NT2/D1 (cell line): ENCODE results near the gene SPECC1L.

Source experiments
- DNase-seq: peaks from one replicate; pipeline ENCODE4 v3.0.0-alpha.2; 2011; ENCODE audit warnings: low read depth, low spot score
- H3K27me3 ChIP-seq: 2 replicates; pipeline ENCODE4 v1.6.0; 2011; ENCODE audit warnings: mild to moderate bottlenecking; ENCODE audit not compliant: insufficient read length, insufficient read depth
- H3K36me3 ChIP-seq: 2 replicates; pipeline ENCODE4 v1.6.1; 2011; ENCODE audit warnings: mild to moderate bottlenecking, low read length, mixed read lengths; ENCODE audit not compliant: insufficient read depth, insufficient read length
- H3K4me1 ChIP-seq: 2 replicates; pipeline ENCODE4 v1.5.1; 2011; ENCODE audit not compliant: insufficient read depth, insufficient read length
- H3K4me3 ChIP-seq: 2 replicates; pipeline ENCODE4 v1.5.1; 2011; ENCODE audit warnings: low read depth; ENCODE audit not compliant: insufficient read length
- H3K9ac ChIP-seq: 2 replicates; pipeline ENCODE4 v1.6.0; 2011; ENCODE audit warnings: low read depth; ENCODE audit not compliant: insufficient read length
- H3K9me3 ChIP-seq: 2 replicates; pipeline ENCODE4 v1.5.1; 2011; ENCODE audit warnings: mild to moderate bottlenecking, low read length; ENCODE audit not compliant: insufficient read depth
- SUZ12 ChIP-seq: IDR thresholded peaks from 2 replicates; pipeline ENCODE4 v1.6.1; 2011; ENCODE audit not compliant: insufficient read length, insufficient read depth; ENCODE audit errors: extremely low read depth
- YY1 ChIP-seq: IDR thresholded peaks from 2 replicates; pipeline ENCODE4 v1.6.1; 2011; ENCODE audit not compliant: insufficient read length, insufficient read depth
- ZNF274 ChIP-seq: IDR thresholded peaks from 2 replicates; pipeline ENCODE4 v1.6.1; 2011; ENCODE audit warnings: mild to moderate bottlenecking, low read depth, low read length

Gene SPECC1L

DNA sequence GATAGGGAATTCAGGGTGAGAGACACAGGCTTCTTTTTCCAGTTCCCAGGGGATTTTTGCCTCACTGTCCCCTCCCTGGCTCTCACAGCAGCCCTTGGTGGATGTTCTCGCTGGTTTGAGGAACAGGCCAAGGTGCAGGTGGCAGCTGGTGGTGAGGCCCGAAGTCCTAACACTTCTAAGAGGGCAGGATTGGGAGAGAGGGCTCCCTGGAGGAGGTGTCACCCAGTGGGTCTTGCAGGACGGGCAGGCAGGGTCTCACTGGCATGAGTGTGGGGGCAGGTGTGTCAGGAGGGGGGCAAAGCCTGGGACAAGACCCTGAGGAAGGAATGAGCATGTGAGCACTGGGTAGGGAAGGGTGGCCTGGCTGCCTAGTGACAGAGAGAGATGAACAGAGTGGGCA is 165.9 kb downstream of the SPECC1L start:
- no peak for DNase-seq
- peaks cover 13% of the 10 kb centered on the region for H3K36me3 ChIP-seq
- H3K9ac ChIP-seq = no peak overlapping the region
- no peak overlapping the region for H3K4me3 ChIP-seq
- peaks cover 4% of the 10 kb centered on the region for H3K4me1 ChIP-seq
- no peaks in the 10 kb centered on the region for H3K9me3 ChIP-seq
- TF ChIP-seq ZNF274 (no peak), SUZ12 (no peak), YY1 (no peak)
- H3K27me3 ChIP-seq = no peaks in the 10 kb centered on the region

DNA sequence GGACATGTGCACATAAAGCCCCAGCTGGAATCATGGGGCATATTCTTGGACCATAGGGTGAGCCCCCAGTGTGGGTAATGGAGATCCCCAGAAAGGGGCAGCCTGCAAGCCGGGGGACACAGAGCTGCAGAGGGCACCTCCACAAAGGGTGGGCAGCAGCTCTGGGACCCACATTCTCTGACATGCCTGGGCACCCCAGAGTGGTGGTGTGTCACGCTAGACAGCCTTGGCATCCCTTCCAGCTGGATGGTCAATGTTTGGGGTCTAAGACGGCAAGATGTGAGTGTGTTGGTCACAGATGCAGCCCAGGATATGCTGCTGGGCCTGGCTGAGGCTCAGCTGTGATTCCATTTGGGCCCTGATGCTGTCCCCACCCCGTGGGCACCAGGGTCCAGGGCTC is 166.5 kb downstream of the SPECC1L start:
- peaks cover 5% of the 10 kb centered on the region for H3K4me1 ChIP-seq
- TF ChIP-seq ZNF274 (no peak), SUZ12 (no peak), YY1 (no peak)
- H3K4me3 ChIP-seq = no peak overlapping the region
- H3K9me3 ChIP-seq = no peaks in the 10 kb centered on the region
- H3K9ac ChIP-seq = no peak overlapping the region
- H3K27me3 ChIP-seq = no peaks in the 10 kb centered on the region
- DNase-seq = no peak
- peaks cover 17% of the 10 kb centered on the region for H3K36me3 ChIP-seq

DNA sequence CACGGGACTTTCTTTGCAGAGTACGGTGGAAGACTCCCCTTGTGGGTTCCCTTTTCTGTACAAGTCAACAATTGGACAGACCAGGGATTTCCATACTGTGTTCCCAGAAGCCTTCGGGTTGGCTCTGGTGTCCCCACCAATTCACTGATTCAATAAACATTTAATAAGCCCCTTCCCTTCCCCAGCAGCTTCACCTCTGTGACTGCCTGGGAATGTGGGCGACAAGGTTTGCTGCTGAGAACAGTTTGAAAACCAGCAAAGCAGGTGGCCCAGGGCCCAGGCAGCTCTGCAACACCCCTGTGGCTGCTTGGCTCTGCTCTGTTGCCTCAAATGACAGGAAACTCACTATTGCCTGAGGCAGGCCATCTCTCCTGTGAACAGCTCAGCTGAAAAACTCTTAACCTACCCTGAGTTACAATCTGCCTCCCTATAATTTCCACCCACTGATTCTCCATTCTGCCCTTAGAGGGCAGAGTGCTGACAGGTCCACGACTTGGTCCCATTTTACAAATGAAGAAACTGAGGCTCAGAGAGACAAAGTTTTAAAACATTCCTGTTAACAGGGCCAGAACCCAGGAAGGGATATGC is 167.2 kb downstream of the SPECC1L start:
- H3K4me1 ChIP-seq = peaks cover 6% of the 10 kb centered on the region
- no peak overlapping the region for H3K4me3 ChIP-seq
- TF ChIP-seq ZNF274 (no peak), YY1 (no peak), SUZ12 (no peak)
- H3K9me3 ChIP-seq = no peaks in the 10 kb centered on the region
- no peak for DNase-seq
- no peaks in the 10 kb centered on the region for H3K27me3 ChIP-seq
- H3K36me3 ChIP-seq = peaks cover 19% of the 10 kb centered on the region
- no peak overlapping the region for H3K9ac ChIP-seq

DNA sequence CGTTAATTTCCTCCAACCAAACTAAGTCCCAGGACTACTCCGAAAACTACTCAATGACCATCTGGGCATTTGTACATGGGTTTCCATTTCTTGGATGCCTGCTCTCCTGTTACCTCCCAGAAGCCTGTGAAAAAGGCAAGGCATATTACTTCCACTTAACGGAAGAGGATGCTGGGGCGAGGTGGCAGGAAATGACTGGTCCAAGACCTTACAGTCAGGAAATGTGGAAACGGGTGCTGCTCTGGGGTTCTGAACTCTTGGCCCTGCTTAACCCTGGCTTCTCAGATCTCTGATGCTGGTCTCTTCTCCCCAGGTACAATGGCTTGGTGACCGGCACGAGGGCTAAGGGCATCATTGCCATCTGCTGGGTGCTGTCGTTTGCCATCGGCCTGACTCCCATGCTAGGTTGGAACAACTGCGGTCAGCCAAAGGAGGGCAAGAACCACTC is 169.7 kb downstream of the SPECC1L start:
- TF ChIP-seq ZNF274 (no peak), SUZ12 (no peak)
- Histone ChIP-seq H3K4me3 (no peak overlapping the region), H3K27me3 (no peaks in the 10 kb centered on the region), H3K9me3 (no peaks in the 10 kb centered on the region), H3K36me3 (peaks cover 16% of the 10 kb centered on the region), H3K9ac (no peak overlapping the region), H3K4me1 (peaks cover 9% of the 10 kb centered on the region)
- no peak for DNase-seq

DNA sequence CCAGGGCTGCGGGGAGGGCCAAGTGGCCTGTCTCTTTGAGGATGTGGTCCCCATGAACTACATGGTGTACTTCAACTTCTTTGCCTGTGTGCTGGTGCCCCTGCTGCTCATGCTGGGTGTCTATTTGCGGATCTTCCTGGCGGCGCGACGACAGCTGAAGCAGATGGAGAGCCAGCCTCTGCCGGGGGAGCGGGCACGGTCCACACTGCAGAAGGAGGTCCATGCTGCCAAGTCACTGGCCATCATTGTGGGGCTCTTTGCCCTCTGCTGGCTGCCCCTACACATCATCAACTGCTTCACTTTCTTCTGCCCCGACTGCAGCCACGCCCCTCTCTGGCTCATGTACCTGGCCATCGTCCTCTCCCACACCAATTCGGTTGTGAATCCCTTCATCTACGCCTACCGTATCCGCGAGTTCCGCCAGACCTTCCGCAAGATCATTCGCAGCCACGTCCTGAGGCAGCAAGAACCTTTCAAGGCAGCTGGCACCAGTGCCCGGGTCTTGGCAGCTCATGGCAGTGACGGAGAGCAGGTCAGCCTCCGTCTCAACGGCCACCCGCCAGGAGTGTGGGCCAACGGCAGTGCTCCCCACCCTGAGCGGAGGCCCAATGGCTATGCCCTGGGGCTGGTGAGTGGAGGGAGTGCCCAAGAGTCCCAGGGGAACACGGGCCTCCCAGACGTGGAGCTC is 170.2 kb downstream of the SPECC1L start:
- Histone ChIP-seq H3K9me3 (no peaks in the 10 kb centered on the region), H3K4me1 (peaks cover 11% of the 10 kb centered on the region)
- no peak for DNase-seq

DNA sequence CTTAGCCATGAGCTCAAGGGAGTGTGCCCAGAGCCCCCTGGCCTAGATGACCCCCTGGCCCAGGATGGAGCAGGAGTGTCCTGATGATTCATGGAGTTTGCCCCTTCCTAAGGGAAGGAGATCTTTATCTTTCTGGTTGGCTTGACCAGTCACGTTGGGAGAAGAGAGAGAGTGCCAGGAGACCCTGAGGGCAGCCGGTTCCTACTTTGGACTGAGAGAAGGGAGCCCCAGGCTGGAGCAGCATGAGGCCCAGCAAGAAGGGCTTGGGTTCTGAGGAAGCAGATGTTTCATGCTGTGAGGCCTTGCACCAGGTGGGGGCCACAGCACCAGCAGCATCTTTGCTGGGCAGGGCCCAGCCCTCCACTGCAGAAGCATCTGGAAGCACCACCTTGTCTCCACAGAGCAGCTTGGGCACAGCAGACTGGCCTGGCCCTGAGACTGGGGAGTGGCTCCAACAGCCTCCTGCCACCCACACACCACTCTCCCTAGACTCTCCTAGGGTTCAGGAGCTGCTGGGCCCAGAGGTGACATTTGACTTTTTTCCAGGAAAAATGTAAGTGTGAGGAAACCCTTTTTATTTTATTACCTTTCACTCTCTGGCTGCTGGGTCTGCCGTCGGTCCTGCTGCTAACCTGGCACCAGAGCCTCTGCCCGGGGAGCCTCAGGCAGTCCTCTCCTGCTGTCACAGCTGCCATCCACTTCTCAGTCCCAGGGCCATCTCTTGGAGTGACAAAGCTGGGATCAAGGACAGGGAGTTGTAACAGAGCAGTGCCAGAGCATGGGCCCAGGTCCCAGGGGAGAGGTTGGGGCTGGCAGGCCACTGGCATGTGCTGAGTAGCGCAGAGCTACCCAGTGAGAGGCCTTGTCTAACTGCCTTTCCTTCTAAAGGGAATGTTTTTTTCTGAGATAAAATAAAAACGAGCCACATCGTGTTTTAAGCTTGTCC is 171.0 kb downstream of the SPECC1L start:
- Histone ChIP-seq H3K4me3 (no peak overlapping the region), H3K27me3 (no peaks in the 10 kb centered on the region), H3K4me1 (peaks cover 14% of the 10 kb centered on the region), H3K36me3 (peaks cover 16% of the 10 kb centered on the region), H3K9ac (peak overlapping the region; percentile 10), H3K9me3 (no peaks in the 10 kb centered on the region)
- DNase-seq = no peak
- TF ChIP-seq ZNF274 (no peak), YY1 (no peak), SUZ12 (no peak)

More for the DNA sequence above, 170.2 kb downstream of the SPECC1L start:
- Histone ChIP-seq H3K27me3 (no peaks in the 10 kb centered on the region), H3K9ac (no peak overlapping the region), H3K4me3 (no peak overlapping the region), H3K36me3 (peaks cover 16% of the 10 kb centered on the region)
- TF ChIP-seq ZNF274 (no peak), SUZ12 (no peak), YY1 (no peak)

DNA sequence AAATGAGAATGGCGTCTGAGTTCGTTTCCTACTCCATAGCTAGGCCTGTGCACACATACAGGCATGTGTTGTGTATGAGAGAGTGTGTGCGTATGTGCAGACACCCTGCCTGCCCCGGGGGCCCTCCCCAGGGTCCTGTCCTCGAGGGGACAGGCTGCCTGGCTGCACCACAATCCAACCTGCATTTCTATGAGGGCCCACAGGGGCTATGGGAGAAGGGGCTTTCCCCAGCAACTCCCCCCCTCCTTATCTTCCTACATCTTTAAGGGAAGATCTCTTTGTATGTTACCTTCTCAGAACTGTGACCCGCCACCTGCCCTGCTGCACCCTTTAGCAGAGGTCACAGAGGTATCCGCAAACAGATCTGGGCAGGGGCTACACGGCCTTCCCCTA is 171.7 kb downstream of the SPECC1L start:
- DNase-seq = no peak
- H3K27me3 ChIP-seq = no peaks in the 10 kb centered on the region
- peaks cover 14% of the 10 kb centered on the region for H3K4me1 ChIP-seq
- peaks cover 13% of the 10 kb centered on the region for H3K36me3 ChIP-seq
- peak overlapping the region; percentile 10 for H3K9ac ChIP-seq
- H3K4me3 ChIP-seq = no peak overlapping the region
- no peaks in the 10 kb centered on the region for H3K9me3 ChIP-seq
- no peak for TF ChIP-seq SUZ12
- no peak for TF ChIP-seq ZNF274
- no peak for TF ChIP-seq YY1
